ENCODE results near the gene ADTRP. TPM values are rescaled to one million over a fixed set of nuclear protein-coding genes. Genes with fewer than 3 reads are reported as not detected.

ADTRP gene
- total RNA-seq, 1 donor from 2014 or later, result under 0.01 TPM

DNA sequence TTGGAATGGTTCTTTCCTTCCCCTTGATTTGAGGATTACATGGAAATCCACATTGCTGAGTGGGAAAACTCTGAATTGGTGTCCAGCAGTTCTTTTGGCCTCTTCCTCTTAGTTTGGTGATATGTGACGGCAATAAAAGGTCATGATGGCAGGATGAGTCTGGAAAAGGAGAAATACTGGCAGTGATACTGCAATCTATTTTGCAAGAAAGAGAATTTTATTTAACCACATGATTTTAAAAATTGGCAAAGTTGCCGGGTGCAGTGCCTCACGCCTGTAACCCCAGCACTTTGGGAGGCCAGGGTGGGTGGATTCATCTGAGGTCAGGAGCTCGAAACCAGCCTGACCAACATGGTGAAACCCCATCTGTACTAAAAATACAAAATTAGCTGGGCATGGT lies 73.1 kb downstream of the ADTRP start:
- no peaks in the 10 kb centered on the region for H3K9me3 ChIP-seq (ENCODE audit: control insufficient read depth in 3 of 3, low read length in 3 of 3)
- H3K4me1 ChIP-seq (ENCODE audit: control insufficient read depth in 3 of 3, insufficient read depth in 3 of 3, low read length in 3 of 3), result peaks cover 1 to 7% (median 3%) of the 10 kb centered on the region in 3 donors
- no peak overlapping the region for H3K9ac ChIP-seq (ENCODE audit: low read depth in 1 of 3, low read length in 3 of 3)
- H3K27me3 ChIP-seq (ENCODE audit: control insufficient read depth in 3 of 3, insufficient read depth in 3 of 3, low read length in 3 of 3), result no peaks in the 10 kb centered on the region
- no peaks in the 10 kb centered on the region for H3K36me3 ChIP-seq (ENCODE audit: control insufficient read depth in 3 of 3, insufficient read depth in 3 of 3, low read length in 3 of 3)
- no peak overlapping the region for H3K4me3 ChIP-seq (ENCODE audit: low read length in 3 of 3)
- H3K27ac ChIP-seq (ENCODE audit: low read depth, low read length), result no peak overlapping the region

DNA sequence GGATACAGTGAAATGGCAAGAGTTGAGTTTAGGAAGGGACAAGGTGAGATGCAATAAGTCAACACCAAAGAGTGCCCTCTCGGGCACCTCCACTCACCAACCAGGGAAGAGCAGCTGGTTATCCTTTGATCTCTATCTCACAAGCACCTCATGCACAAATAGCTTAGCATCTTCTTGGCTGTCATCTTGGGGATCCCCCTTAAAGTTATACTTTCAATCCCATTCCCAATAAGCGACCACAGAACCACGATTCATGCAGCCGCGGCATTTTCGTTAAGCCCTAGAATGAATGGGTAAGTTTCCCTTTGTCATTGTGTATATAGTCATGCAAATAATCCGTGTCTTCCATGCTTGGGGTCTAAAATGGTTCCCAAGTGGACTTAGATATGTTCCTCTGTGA lies 73.5 kb downstream of the ADTRP start:
- Histone ChIP-seq H3K4me1 (ENCODE audit: control insufficient read depth in 3 of 3, insufficient read depth in 3 of 3, low read length in 3 of 3) (peaks cover 0 to 6% (median 2%) of the 10 kb centered on the region in 3 donors), H3K27ac (ENCODE audit: low read depth, low read length) (no peak overlapping the region), H3K9ac (ENCODE audit: low read depth in 1 of 3, low read length in 3 of 3) (no peak overlapping the region), H3K36me3 (ENCODE audit: control insufficient read depth in 3 of 3, insufficient read depth in 3 of 3, low read length in 3 of 3) (no peaks in the 10 kb centered on the region), H3K4me3 (ENCODE audit: low read length in 3 of 3) (no peak overlapping the region), H3K27me3 (ENCODE audit: control insufficient read depth in 3 of 3, insufficient read depth in 3 of 3, low read length in 3 of 3) (no peaks in the 10 kb centered on the region), H3K9me3 (ENCODE audit: control insufficient read depth in 3 of 3, low read length in 3 of 3) (no peaks in the 10 kb centered on the region)

DNA sequence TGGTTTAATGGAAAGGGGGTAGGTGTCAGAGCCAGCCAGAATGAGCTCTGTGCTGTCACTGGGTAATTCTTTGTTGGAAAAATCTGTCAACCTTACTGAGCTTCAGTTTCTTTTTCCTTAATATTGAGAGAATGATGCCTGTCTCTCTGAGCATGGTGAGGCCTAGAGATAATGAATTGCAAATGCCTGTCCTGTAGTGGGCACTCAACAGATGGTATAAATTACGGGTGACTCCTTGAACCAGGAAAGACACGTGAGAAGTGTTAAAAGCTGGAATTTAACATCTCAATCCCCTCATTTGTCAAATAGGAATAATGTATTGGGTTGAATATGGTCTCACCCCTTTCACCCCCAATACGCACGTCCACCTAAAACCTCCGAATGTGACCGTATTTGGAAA lies 74.9 kb downstream of the ADTRP start:
- Histone ChIP-seq H3K27ac (ENCODE audit: low read depth, low read length) (no peak overlapping the region), H3K4me1 (ENCODE audit: control insufficient read depth in 3 of 3, insufficient read depth in 3 of 3, low read length in 3 of 3) (peaks cover 0 to 6% (median 2%) of the 10 kb centered on the region in 3 donors), H3K4me3 (ENCODE audit: low read length in 3 of 3) (no peak overlapping the region), H3K27me3 (ENCODE audit: control insufficient read depth in 3 of 3, insufficient read depth in 3 of 3, low read length in 3 of 3) (no peaks in the 10 kb centered on the region), H3K9me3 (ENCODE audit: control insufficient read depth in 3 of 3, low read length in 3 of 3) (no peaks in the 10 kb centered on the region), H3K9ac (ENCODE audit: low read depth in 1 of 3, low read length in 3 of 3) (no peak overlapping the region), H3K36me3 (ENCODE audit: control insufficient read depth in 3 of 3, insufficient read depth in 3 of 3, low read length in 3 of 3) (no peaks in the 10 kb centered on the region)

DNA sequence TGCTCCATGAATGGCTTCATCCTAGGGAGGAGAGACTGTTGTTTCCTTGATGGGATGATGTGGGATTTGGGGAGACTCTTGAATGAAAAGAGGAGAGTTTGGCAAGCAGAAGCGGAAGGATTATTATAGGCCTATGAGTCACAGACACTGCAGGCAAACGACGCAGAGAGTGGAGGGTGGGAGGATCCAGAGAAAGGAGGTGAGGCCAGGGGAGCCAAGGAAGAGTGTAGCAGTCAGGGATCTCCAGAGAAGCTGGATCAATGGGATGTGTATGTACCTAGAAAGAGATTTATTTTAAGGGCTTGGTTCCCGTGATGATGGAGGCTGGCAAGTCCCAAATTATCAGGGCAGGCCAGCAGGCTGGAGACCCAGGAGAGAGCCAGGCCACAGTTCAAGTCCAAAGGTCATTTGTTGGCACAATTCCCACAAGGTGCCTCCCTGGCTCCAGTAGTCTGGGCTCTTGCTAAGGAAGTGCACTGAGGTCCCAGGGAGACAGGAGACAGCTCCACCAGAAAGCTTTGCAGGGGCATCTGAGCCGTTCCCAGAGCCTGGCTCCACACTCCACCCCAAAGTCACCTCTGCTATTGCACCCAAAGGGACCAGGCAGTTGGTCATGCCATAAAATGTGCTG lies 76.0 kb downstream of the ADTRP start:
- Histone ChIP-seq H3K27ac (ENCODE audit: low read depth, low read length) (no peak overlapping the region), H3K9ac (ENCODE audit: low read depth in 1 of 3, low read length in 3 of 3) (no peak overlapping the region), H3K27me3 (ENCODE audit: control insufficient read depth in 3 of 3, insufficient read depth in 3 of 3, low read length in 3 of 3) (no peaks in the 10 kb centered on the region), H3K36me3 (ENCODE audit: control insufficient read depth in 3 of 3, insufficient read depth in 3 of 3, low read length in 3 of 3) (no peaks in the 10 kb centered on the region), H3K9me3 (ENCODE audit: control insufficient read depth in 3 of 3, low read length in 3 of 3) (no peaks in the 10 kb centered on the region), H3K4me1 (ENCODE audit: control insufficient read depth in 3 of 3, insufficient read depth in 3 of 3, low read length in 3 of 3) (peaks cover 0 to 6% (median 2%) of the 10 kb centered on the region in 3 donors), H3K4me3 (ENCODE audit: low read length in 3 of 3) (no peak overlapping the region)

DNA sequence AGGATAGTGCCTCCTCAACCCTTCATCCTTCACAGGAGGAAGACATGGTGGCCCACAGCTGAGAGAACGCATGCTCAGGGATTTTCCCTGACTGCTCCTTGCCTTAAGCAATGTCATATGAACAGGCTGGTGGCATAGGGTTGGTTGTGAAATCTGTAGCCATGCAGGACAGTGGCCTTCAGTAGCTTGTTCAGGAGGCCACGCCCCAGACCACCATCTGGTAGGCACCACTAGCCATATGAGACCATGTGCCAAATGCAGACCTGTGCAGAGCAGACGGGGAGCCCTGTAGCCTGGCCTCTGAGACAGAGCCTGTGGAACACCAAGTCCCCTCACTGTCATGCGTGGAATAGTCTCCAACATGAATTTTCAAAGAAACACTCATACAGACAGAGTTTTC lies 76.5 kb downstream of the ADTRP start:
- no peak overlapping the region for H3K27ac ChIP-seq (ENCODE audit: low read depth, low read length)
- H3K4me3 ChIP-seq (ENCODE audit: low read length in 3 of 3), result no peak overlapping the region
- no peaks in the 10 kb centered on the region for H3K27me3 ChIP-seq (ENCODE audit: control insufficient read depth in 3 of 3, insufficient read depth in 3 of 3, low read length in 3 of 3)
- H3K9me3 ChIP-seq (ENCODE audit: control insufficient read depth in 3 of 3, low read length in 3 of 3), result no peaks in the 10 kb centered on the region
- H3K36me3 ChIP-seq (ENCODE audit: control insufficient read depth in 3 of 3, insufficient read depth in 3 of 3, low read length in 3 of 3), result no peaks in the 10 kb centered on the region
- H3K4me1 ChIP-seq (ENCODE audit: control insufficient read depth in 3 of 3, insufficient read depth in 3 of 3, low read length in 3 of 3), result peaks cover 0 to 6% (median 2%) of the 10 kb centered on the region in 3 donors
- H3K9ac ChIP-seq (ENCODE audit: low read depth in 1 of 3, low read length in 3 of 3), result no peak overlapping the region

DNA sequence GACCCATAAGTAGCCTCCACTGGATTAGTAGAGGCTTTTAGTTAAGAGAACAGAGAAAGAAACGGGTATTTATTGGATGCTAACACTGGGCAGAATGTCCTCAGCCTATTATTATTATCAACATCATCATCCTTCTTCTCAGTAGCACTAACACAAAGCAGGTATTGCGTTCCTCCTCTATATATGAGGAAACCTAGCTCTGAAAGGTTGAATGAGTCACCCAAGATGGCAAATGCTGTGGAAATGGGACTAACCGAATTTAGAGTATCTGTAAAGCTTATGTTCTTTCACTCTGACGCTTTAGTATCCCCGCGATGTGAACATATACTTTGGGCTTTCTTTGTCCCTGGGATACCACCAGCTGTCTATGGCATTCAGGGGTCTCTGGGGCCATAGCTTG lies 77.0 kb downstream of the ADTRP start:
- Histone ChIP-seq H3K9me3 (ENCODE audit: control insufficient read depth in 3 of 3, low read length in 3 of 3) (no peaks in the 10 kb centered on the region), H3K9ac (ENCODE audit: low read depth in 1 of 3, low read length in 3 of 3) (no peak overlapping the region), H3K4me3 (ENCODE audit: low read length in 3 of 3) (no peak overlapping the region), H3K27ac (ENCODE audit: low read depth, low read length) (no peak overlapping the region), H3K27me3 (ENCODE audit: control insufficient read depth in 3 of 3, insufficient read depth in 3 of 3, low read length in 3 of 3) (no peaks in the 10 kb centered on the region), H3K36me3 (ENCODE audit: control insufficient read depth in 3 of 3, insufficient read depth in 3 of 3, low read length in 3 of 3) (no peaks in the 10 kb centered on the region), H3K4me1 (ENCODE audit: control insufficient read depth in 3 of 3, insufficient read depth in 3 of 3, low read length in 3 of 3) (peaks cover 0 to 6% (median 2%) of the 10 kb centered on the region in 3 donors)

DNA sequence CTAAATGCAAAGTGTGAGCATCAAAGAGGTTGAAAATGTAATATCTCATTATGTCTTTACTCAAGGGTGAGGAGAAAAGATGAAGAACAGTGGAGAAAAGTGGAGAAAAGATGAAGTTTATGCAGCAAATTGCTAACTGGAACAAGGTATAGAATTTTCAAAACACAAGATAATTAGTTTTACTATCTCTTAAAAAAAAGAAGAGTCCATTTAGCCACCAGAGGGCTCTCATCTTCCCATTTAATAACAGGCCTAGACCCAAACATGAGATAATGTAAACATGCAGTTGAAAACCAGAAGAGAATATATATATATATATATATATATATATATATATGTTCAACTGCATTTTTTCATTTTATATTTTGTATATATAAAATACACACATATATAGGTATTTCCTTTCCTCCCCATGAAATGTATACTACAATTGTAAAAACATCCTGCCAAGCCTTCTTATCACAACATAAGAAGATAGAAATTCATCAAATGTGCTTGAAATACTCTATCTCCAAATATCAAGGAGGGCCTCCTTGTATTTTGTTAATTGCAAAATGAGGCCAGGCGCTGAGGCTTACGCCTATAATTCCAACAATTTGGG lies 78.4 kb downstream of the ADTRP start:
- Histone ChIP-seq H3K27me3 (ENCODE audit: control insufficient read depth in 3 of 3, insufficient read depth in 3 of 3, low read length in 3 of 3) (no peaks in the 10 kb centered on the region), H3K4me3 (ENCODE audit: low read length in 3 of 3) (no peak overlapping the region), H3K9ac (ENCODE audit: low read depth in 1 of 3, low read length in 3 of 3) (no peak overlapping the region), H3K9me3 (ENCODE audit: control insufficient read depth in 3 of 3, low read length in 3 of 3) (peaks cover 0 to 2% (median 0%) of the 10 kb centered on the region in 3 donors), H3K27ac (ENCODE audit: low read depth, low read length) (no peak overlapping the region), H3K4me1 (ENCODE audit: control insufficient read depth in 3 of 3, insufficient read depth in 3 of 3, low read length in 3 of 3) (peaks cover 0 to 6% (median 2%) of the 10 kb centered on the region in 3 donors), H3K36me3 (ENCODE audit: control insufficient read depth in 3 of 3, insufficient read depth in 3 of 3, low read length in 3 of 3) (no peaks in the 10 kb centered on the region)

DNA sequence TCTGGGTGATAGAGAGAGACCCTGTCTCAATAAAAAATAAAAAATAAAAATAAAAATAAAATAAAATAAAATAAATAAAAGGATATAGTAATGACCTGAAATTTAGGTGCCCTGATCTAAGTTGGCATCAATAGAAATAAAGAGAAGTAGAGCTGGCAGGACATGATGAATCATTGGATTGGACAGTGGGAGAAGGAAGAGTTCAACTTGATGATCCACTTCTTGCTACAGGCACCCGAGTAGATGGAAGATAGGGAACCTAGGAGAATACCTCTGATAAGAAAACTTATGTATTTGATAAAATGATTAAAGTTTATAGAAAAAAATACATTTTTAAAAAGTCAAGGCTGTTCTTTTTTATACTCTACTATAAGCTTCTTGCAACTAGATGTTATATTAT lies 79.0 kb downstream of the ADTRP start:
- Histone ChIP-seq H3K9ac (ENCODE audit: low read depth in 1 of 3, low read length in 3 of 3) (no peak overlapping the region), H3K9me3 (ENCODE audit: control insufficient read depth in 3 of 3, low read length in 3 of 3) (peaks cover 0 to 2% (median 0%) of the 10 kb centered on the region in 3 donors), H3K4me1 (ENCODE audit: control insufficient read depth in 3 of 3, insufficient read depth in 3 of 3, low read length in 3 of 3) (peaks cover 0 to 6% (median 2%) of the 10 kb centered on the region in 3 donors), H3K36me3 (ENCODE audit: control insufficient read depth in 3 of 3, insufficient read depth in 3 of 3, low read length in 3 of 3) (no peaks in the 10 kb centered on the region), H3K27me3 (ENCODE audit: control insufficient read depth in 3 of 3, insufficient read depth in 3 of 3, low read length in 3 of 3) (no peaks in the 10 kb centered on the region), H3K4me3 (ENCODE audit: low read length in 3 of 3) (no peak overlapping the region), H3K27ac (ENCODE audit: low read depth, low read length) (no peak overlapping the region)

DNA sequence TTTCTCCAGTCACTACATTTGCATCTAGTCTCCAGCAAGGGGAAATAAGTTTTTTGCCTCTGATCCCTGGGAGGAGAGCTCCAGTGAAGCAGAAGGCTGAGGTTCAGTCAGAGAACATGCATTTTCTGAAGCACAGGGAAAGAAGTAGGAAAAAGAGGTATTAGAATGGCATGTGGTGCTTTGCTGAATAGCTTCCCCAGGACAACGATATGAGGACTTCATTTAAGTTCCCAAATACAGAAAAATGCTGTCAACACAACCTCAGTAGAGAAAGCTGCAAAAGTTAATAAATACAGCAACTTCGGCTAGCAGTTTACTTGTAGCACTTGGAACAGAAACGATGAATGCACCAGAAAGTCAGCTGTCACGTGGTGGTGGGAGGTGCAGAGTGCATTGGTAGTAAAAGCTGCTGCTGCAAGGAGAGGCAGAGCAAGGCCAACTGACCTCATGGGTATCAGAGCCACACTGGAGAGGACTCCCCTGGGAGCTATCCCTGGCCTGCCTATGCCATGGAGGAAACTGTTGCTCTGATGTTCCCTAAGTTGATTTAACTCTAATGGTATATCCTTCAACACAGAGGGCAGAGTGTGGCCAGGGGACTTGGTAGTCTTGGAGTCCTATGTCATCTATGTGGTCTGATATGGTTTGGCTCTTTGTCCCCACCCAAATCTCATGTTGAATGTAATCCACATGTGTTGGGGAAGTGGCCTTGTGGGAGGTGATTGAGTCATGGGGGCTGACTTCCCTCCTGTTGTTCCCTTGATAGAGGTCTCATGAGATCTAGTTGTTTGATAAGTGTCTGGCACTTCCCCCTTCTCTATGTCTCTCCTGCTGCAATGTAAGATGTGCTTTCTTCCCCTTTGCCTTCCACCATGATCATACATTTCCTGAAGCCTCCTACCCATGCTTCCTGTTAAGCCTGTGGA lies 85.9 kb downstream of the ADTRP start:
- Histone ChIP-seq H3K27me3 (ENCODE audit: control insufficient read depth in 3 of 3, insufficient read depth in 3 of 3, low read length in 3 of 3) (no peaks in the 10 kb centered on the region), H3K9me3 (ENCODE audit: control insufficient read depth in 3 of 3, low read length in 3 of 3) (peaks cover 0 to 3% (median 2%) of the 10 kb centered on the region in 3 donors), H3K27ac (ENCODE audit: low read depth, low read length) (no peak overlapping the region), H3K9ac (ENCODE audit: low read depth in 1 of 3, low read length in 3 of 3) (no peak overlapping the region), H3K4me3 (ENCODE audit: low read length in 3 of 3) (no peak overlapping the region), H3K4me1 (ENCODE audit: control insufficient read depth in 3 of 3, insufficient read depth in 3 of 3, low read length in 3 of 3) (no peaks in the 10 kb centered on the region), H3K36me3 (ENCODE audit: control insufficient read depth in 3 of 3, insufficient read depth in 3 of 3, low read length in 3 of 3) (no peaks in the 10 kb centered on the region)

DNA sequence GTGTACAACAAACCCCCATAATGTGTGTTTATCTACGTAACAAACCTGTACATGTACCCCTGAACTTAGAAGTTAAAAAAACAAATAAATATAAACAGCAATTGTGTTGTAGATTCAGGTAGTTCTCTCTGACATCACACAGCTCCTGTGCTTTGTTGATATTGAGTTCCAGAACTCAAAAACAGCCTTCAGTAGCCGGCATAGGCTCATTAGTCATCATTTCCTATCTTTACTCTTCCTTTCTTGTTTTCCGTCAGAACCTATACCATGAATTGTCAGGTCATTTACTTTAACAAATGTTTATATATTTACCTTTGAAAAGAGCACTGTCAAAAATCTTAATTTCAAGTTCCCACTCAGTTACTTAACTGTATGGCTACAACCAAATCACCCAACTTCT lies 88.8 kb downstream of the ADTRP start:
- no peaks in the 10 kb centered on the region for H3K4me1 ChIP-seq (ENCODE audit: control insufficient read depth in 3 of 3, insufficient read depth in 3 of 3, low read length in 3 of 3)
- H3K36me3 ChIP-seq (ENCODE audit: control insufficient read depth in 3 of 3, insufficient read depth in 3 of 3, low read length in 3 of 3), result no peaks in the 10 kb centered on the region
- peaks cover 0 to 3% (median 0%) of the 10 kb centered on the region in 3 donors for H3K9me3 ChIP-seq (ENCODE audit: control insufficient read depth in 3 of 3, low read length in 3 of 3)
- H3K27me3 ChIP-seq (ENCODE audit: control insufficient read depth in 3 of 3, insufficient read depth in 3 of 3, low read length in 3 of 3), result no peaks in the 10 kb centered on the region
- no peak overlapping the region for H3K4me3 ChIP-seq (ENCODE audit: low read length in 3 of 3)
- no peak overlapping the region for H3K27ac ChIP-seq (ENCODE audit: low read depth, low read length)
- H3K9ac ChIP-seq (ENCODE audit: low read depth in 1 of 3, low read length in 3 of 3), result no peak overlapping the region
